GM21528 (cell line): Measurements from ENCODE around the gene SLFN12L.
A peak's percentile ranks its signal among the peaks of the same experiment; 100 is the strongest.
"Not testable (repeated sequence)": the region's sequence is repeated elsewhere in the genome, so short reads cannot be mapped to it uniquely, and the experiment has no call there.

Experiments used
- ATAC-seq: cut with Tn5 transposase; IDR thresholded peaks from one replicate; pipeline ENCODE4 v1.9.1; 2021; ENCODE audit warnings: mild to moderate bottlenecking, moderate library complexity; ENCODE audit not compliant: unreplicated experiment, low FRiP score

SLFN12L gene

DNA sequence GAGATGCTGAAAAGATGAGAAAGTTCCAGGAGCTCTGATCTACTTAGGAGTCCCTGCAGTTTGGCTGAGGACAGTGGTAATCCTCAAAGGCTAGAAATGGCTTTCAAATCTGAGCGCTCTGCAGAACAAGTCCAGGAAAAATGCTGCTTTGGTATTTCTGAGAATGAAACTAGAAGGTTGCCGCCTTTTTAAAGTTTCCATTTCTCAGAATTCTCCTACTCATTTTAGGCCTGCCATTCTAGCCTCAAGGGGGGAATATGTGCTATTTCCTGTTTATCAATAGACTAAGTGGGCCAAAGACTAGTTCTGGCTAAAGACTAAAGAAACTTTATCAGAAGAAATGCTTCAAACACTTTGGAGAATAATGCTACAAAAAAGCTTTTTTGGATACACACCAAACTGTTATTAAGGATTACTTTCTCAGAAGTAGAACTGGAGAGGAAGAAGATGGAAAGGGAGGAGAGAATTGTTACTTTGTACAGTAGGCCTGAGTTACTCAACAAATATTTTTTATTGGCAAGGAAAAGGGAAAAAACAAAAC is at the start of gene SLFN12L:
Gene SLFN12L, minus strand, starts transcription at position 78 of the 541 bp plus-strand sequence. CDS start 15,314 bp downstream, outside the sequence.
- ATAC-seq = no peak

DNA sequence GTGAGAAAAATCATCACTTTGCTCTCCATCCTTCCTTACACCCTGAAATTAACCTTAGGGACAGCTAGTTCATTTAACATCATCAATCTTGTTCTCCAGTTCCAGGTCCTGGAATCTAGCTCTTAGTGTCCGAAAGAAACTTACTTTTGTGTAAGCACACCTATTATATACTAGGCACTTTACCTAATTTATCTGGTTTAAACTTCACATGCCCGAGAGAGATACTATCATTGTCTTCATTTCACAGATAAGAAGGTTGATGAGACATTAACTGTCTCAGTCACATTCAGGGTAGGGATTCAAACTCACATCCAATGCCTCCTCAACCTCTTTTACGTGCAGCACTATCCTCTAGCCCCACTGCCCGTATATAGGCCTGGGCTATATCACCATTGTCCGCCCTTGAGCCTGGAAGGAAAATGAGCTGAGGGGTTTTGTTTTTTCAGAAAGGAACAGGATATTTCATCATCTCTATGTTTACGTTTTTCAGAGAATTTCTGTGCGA is 49.1 kb upstream of the SLFN12L start:
- peak; percentile 17 for ATAC-seq

DNA sequence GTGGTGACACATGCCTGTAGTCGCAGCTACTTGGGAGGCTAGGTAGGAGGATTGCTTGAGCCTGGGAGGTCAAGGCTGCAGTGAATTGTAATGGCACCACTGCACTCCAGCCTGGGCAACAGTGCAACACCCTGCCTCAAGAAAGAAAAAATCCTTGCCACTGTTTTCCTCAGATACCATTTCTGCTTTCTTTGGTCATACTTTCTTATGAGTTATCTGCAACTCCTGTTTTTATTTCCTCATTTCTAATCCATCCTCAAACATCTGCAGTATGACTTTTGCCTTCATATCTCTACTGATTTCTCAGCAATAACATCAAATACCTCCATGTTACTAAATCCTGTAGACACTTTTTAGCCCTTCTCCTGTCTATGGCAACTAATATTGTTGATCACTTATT is 46.6 kb upstream of the SLFN12L start:
- ATAC-seq = no peak

DNA sequence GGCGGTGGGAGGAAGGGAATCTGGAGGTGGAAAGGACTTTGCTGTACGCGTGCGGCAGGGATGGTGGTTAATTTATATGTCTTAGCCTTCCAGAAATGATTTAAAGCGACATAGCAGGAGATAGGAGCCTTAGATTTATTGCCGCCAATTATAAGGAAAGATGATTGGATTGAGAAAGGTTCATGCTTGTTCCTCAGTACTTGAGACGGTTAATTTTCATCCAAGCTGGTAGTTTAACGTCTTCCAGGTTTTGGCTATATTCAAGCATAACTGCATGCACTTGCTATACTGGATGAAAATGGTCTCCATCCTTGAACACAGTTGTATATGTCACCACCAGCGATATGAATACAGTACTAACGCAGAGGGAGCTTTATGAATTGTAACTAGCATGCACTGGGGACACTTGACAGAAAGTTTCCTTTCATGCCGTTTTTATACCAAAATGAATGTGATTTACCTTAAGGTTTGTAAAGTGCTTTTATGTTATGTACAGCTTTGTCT is 41.5 kb upstream of the SLFN12L start:
- no peak for ATAC-seq

DNA sequence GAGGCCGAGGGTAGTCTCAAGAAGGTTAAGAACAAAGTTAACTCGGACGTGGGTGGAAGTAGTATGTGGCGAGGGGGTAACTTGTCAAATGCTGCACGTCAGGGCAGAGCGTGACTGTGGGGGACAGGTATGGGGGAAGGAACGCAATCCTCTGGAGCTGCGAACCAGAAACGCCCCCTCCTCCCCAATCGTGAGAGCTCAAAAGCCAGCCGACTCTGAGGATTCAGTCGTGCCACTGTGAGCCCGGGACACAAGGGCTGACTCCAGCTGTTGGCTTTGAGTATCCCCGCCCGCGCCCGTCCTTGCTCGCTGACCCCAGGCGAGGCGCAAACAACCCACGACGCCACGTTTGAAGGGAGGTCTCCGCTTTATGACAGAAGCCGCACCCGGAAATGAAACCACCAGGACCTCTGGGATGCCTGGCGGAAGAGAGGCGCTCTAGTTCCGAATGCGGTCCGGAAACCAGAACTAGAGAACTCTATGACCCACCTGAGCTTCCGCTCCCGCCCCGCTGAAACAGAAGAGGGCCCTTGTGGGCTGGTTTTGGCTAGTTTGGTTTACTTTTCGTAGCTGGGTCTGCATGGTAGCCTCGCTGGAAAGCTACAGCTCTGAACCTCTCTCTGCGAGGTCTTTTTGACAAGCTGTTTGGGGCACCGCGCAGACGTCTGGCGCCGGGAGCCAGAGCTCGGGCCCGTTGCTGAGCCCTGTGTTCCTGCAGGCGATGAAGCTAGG is 40.9 kb upstream of the SLFN12L start, which contains the start of gene PEX12:
Gene PEX12, minus strand, starts transcription at position 375 of the 732 bp plus-strand sequence. CDS start 550 bp downstream, outside the sequence.
- ATAC-seq = peak; percentile 89

DNA sequence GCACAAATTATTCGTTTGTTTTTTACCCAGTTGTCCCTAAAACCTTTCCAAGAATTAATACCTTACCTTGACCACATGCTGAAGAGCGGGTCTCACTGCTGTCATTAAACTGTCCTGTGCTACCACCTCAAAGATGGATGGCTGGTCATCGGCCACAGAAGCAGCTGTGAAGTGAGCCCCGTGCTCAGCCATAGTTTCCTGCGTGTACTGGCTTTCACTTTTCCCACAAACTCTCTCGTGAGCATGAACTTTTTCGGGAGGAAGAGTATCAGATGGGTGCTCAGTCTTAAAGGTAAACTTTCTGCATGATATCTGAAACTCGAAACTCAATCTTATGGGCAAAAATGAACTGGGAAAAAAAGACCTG is 40.3 kb upstream of the SLFN12L start:
- ATAC-seq = peak; percentile 10

DNA sequence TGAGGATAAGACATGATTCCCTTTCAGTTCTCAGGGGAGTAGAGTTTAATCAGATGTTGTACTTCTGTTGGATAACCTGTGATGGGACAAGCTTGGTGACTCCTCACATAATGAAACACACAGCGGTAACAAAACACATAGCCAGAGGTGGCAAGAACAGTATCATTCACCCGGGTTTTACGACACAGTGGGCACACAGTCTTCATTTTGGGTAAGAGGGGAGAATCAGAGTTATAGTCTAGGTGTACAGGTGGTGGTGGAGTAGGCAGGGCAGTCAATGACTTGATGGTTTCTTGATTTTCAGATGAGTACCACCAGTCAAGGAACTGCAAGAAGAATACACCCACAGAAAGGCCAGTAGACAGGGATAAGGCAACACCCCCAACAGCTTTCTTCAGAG is 38.3 kb upstream of the SLFN12L start:
- ATAC-seq = no peak

DNA sequence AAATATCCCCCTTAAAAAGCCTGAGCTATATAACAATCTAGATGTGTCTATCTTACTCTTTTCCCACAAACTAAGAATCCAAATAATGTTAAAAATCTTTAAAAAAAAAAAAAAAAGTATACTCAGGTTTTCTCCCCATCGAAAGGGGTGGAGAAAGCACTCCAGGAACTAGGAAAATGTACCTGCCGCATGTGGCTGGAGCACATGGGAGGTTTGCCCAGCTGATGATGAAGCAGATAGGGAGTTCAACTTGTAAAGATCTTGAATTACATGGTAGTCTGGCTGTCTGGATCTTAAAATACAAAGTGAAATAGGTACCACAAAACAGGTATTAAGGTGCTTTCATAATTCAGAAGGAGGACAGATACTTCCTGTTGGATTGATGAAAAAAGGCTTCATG is 31.9 kb upstream of the SLFN12L start:
- ATAC-seq = no peak

DNA sequence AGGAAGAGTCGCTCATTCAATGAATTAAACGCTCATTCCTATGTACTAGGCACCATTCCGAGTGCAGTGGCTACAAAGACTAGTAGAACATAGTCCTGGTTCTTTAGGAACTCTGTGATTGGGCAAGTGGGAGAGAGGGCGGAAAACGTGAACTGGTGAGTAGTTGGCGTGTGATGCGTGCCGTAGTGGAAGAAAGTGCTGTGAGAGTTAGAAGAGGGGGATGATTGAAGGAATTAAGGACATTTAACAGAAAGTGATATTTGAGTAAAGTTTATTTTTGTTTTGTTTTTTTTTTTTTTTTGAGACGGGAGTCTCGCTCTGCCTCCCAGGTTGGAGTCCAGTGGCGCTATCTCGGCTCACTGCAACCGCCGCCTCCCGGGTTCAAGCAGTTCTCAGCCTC is 31.1 kb upstream of the SLFN12L start:
- peak; percentile 14 for ATAC-seq

DNA sequence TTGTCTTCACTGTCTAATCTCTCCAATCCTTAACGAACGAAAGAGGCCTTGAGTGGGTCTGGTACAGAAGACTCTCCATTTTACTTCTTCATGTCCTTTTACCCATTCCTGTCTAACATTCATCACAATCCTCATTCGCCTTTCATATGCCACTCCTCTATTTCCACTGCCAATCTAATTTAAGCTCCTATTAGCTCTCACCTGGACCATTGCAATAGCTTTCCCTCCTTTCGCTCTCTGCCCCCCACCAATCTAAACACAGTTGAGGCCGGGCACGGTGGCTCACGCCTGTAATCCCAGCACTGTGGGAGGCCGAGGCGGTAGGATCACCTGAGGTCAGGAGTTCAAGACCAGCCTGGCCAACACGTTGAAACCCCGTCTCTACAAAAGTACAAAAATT is 29.5 kb upstream of the SLFN12L start:
- no peak for ATAC-seq

DNA sequence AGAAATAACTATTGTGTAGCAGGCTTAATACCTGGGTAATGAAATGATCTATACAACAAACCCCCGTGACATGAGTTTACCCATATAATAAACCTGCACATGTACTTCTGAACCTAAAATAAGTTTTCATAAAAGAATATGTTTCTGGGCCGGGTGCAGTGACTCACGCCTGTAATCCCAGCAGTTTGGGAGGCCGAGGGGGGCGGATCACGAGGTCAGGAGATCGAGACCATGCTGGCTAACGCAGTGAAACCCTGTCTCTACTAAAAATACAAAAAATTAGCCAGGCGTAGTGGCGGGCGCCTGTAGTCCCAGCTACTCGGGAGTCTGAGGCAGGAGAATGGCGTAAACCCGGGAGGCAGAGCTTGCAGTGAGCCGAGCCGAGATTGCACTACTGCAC is 25.7 kb upstream of the SLFN12L start:
- not testable (repeated sequence) for ATAC-seq

DNA sequence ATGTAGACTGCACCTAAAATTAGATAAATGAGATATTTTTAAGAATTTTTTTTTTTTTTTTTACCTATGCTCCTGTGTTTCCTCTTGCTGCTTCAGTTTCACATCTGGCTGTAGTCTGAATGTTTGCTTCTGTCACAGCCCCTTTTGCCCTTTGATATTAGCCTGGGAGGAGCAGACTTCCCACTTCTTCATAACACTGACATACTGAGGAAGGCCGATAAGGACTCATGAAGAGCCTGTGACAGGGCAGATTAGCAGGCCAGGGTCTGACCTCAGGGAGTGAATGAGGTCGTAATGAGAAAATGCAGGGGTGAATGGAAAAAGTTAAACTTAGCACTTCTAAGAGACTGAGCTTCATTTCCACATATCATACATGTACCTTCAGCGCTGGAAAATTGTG is 23.2 kb upstream of the SLFN12L start, which contains the start of gene SLFN14:
Gene SLFN14, minus strand, starts transcription at position 117 of the 400 bp plus-strand sequence. CDS start 2,757 bp downstream, outside the sequence.
- no peak for ATAC-seq

DNA sequence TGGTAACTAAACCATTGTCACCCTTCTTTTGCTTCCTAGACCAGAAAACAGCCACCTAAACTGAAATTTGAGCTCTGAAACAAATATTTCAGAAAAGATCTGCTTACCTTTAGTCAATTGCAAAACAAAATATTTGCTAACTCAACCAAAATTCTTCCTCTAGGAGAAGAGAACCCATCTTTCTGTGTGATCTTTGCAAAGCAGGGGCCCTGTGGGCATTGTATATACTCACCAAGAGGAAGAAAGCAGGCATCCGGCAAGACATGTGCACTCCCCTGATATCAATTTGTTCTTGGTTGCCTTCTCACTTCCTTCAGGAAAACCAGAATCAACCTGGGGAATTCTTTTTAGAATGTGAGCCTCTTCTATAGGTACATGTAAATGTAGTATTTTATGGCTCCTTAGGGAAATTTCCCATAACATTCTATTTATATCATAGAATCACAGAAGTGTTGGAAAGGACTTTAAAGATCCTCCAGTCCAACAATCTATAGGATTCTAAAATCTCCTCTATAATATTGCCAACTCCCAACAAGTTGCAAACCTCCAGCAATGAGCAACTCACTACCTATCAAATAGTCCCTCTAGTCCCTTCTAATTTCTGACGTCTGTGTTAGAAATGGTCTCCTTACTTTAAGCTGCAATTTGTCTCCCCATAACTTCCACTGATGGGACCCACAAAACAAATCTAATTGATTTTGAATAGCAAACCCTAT is 22.2 kb upstream of the SLFN12L start:
- ATAC-seq = no peak

DNA sequence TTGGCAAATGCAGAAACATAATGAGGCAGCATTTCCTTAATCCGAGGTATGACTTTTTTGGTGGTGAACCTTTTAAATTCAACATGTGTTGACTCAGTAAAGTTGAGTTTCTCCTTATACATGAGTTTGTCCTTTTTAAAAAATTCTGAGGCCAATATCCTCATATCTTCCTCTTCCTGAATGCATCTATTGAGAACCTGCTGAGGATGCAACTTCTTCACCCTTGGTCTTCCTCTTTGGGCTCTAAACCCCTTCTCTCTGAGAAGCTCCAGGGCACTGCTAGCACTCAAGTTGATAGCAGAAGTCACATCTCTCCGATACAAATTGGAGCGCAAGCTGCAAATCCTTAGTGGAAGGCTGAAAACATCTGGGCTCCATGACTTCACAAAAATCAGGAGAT is 19.9 kb upstream of the SLFN12L start:
- no peak for ATAC-seq

DNA sequence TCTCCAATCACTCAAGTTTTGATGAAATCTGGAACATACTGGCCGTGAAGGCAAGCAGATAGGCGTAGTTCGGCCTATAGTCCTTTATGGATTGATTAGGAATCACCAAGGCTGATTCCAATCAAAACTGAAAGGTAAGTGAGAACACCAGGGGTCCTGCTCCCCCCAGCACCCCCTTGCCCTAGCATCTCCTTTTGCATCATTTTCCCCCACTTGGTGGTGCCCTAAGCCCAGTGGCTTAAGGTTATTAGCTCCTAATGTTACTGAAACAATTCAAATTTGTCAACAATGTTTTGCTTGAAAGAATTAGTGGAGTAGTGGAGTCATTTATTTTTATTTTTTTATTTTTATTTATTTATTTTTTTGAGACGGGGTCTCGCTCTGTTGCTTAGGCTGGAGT is 18.2 kb upstream of the SLFN12L start:
- no peak for ATAC-seq

DNA sequence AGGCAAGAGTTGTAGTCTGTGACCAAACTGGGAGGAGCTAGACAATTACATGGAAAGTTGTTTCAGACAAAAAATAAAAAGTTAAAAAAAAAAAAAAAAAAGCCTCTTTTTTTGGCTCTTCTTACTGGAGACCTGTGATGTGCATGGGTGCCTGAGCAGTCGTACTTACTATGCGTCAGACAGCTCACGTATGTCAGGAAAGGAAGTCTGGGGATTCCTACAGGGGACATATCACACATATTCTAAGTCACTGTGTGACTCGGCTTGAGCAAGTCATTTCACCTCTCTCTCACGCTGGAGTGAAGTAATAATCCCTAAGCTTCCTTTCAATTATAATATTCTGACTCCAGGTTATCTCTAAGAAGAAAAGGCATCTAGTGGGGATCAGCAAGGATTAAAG is 17.2 kb upstream of the SLFN12L start:
- ATAC-seq = no peak

DNA sequence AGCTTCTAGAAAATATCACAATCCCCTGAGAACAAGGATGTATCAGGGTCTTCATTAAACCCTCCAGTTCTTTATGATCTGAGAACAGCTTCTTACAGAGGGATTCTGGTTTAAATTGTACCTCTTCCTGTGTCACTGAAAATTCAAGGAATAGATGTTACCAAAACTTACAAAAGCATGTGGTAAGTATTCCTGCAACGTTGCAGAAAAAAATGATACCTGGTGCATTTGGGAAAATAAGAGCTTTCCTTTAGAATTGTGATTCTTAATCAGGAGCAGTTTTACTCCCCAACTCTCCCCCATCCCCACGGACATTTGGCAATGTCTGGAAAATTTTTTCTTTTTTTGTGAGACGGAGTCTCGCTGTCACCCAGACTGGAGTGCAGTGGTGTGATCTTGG is 15.8 kb upstream of the SLFN12L start:
- no peak for ATAC-seq

DNA sequence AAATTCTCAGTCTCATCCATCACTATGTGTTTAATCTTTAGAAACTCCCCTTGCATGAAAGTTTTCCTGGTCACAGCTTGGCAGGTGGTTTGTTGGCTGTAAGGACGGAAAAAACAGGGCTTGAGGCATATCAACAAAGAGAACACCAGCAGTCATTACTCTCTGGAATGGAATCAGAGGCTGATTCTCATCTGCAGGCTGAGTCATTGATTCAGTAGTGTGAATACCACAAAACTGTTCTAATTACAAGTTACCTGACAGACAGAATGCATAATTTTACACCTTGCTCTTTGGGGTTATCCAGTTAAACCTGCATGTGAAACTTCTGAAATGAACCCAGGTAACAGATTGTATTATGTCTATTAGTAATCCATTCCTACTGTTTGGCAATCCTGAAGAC is 11.5 kb upstream of the SLFN12L start:
- no peak for ATAC-seq

DNA sequence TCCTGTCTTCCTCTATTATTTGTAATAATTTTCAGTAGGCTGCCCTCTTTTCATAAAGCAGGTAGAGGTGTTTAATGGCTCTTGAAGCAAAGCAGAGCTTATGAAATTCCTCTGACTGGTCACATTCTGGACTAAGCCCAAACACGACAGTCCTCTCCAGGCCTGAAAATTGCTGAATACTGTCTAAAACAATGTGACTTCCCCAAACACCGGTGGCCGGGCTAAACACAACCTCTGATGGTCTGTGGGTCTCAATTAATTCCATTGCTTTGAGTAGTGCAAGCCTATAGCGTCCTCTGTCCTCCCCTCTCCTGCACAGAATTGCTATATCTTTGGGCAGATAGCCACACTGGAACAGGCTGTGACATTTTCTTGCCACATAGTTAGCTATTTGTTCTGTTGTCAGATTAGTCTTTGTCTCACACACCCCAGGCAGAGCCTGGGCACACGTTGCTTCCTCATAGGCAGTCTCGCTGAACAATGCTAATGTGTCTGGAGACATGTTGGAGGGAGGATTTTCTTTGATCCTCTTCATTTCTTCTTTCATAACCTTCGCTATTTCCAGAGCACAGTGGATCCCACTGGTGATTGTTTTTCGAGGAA is 10.8 kb upstream of the SLFN12L start:
- ATAC-seq = no peak

DNA sequence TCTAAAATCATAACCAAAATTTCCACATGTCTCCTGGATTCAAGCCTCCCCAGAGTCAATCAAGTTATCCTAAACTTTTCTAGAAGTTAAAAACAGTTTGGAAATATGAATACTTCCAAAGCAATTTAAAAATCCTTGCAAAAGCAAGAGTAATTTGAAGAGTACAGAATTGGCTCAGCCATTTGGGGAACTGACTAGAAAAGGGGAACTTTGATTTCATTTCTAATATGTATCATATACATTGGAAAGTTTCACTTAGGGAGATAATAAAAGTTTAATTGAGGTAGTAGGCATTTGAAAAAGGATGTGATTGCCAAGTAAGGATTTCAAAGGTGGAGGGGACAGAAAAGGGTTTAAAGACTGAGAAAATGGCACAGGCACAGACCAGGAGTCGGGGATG is 9.0 kb upstream of the SLFN12L start:
- ATAC-seq = no peak

DNA sequence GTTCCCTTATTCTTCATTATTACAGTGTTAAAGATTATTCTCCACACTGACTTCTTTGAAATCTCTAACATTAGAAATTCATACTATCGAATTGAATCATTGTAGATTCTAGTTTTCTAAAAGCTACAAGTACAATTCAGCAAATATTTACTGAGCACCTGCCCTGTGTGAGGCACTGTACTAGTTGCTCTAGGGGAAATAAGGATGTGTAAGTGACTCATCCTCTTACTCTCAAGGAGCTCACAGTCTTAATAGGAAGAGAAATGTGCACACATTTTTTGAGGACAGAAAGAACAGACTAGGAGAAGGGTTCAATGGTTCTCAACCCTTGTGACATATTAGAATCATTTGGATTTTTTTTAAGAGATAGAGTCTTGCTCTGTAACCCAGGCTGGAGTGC is 7.7 kb upstream of the SLFN12L start:
- ATAC-seq = no peak
